ENCODE results near the gene TCAP. TPM values are rescaled to one million over a fixed set of nuclear protein-coding genes. Genes with fewer than 3 reads are reported as not detected.

Gene TCAP
- polyA plus RNA-seq, 3 donors = 1.3 TPM; not detected in 2

GRCh38 chr17:39706921-39707337 lies 41.8 kb downstream of the TCAP start:
- Histone ChIP-seq H2AFZ (ENCODE audit: insufficient read depth, low read depth, low read length, poor library complexity, severe bottlenecking) (no peak overlapping the region), H3K9me3 (replicated peaks in 1 of 2; ENCODE audit: control insufficient read depth in 1 of 2, insufficient read depth in 1 of 2, low read length in 2 of 2) (no peaks in the 10 kb centered on the region), H3K9ac (ENCODE audit: insufficient read depth, low read length, poor library complexity, severe bottlenecking) (no peak overlapping the region), H3K27me3 (ENCODE audit: control insufficient read depth in 2 of 2, insufficient read depth in 2 of 2, low read length in 2 of 2) (peaks cover 2 to 10% of the 10 kb centered on the region in 2 donors), H3K36me3 (replicated peaks in 1 of 2; ENCODE audit: control insufficient read depth in 1 of 2, insufficient read depth in 2 of 2, low read length in 2 of 2) (no peaks in the 10 kb centered on the region), H3K4me3 (replicated peaks in 1 of 3; ENCODE audit: low read depth in 2 of 3, low read length in 3 of 3) (no peak overlapping the region), H3K4me1 (ENCODE audit: control insufficient read depth in 1 of 2, insufficient read depth in 2 of 2, low read length in 2 of 2) (no peaks in the 10 kb centered on the region), H3K79me2 (ENCODE audit: insufficient read depth, low read length) (no peaks in the 10 kb centered on the region), H3K4me2 (replicated peaks; ENCODE audit: extremely low read depth, low read length, poor library complexity, severe bottlenecking) (no peak overlapping the region), H3K27ac (ENCODE audit: low read depth in 1 of 2, low read length in 2 of 2) (no peak overlapping the region), H4K20me1 (ENCODE audit: insufficient read depth, low read length) (no peaks in the 10 kb centered on the region)
- TF ChIP-seq, protein P1, sequence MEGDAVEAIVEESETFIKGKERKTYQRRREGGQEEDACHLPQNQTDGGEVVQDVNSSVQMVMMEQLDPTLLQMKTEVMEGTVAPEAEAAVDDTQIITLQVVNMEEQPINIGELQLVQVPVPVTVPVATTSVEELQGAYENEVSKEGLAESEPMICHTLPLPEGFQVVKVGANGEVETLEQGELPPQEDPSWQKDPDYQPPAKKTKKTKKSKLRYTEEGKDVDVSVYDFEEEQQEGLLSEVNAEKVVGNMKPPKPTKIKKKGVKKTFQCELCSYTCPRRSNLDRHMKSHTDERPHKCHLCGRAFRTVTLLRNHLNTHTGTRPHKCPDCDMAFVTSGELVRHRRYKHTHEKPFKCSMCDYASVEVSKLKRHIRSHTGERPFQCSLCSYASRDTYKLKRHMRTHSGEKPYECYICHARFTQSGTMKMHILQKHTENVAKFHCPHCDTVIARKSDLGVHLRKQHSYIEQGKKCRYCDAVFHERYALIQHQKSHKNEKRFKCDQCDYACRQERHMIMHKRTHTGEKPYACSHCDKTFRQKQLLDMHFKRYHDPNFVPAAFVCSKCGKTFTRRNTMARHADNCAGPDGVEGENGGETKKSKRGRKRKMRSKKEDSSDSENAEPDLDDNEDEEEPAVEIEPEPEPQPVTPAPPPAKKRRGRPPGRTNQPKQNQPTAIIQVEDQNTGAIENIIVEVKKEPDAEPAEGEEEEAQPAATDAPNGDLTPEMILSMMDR (IDR thresholded peaks at IDR 0.05) = no peak
- WGBS (ENCODE audit: insufficient coverage) = 96% methylated on average over 4 of the region's 7 CpGs
- no peak for DNase-seq
- H3K27ac Mint-ChIP-seq = no peak overlapping the region
- intact Hi-C loops (cut with micrococcal nuclease) = no loop called here
- H3K27me3 Mint-ChIP-seq (ENCODE audit: low read depth in 3 of 3) = peaks cover 7 to 15% (median 9%) of the 10 kb centered on the region in 3 donors
- H3K36me3 Mint-ChIP-seq = no peaks in the 10 kb centered on the region
- no peaks in the 10 kb centered on the region for H3K9me3 Mint-ChIP-seq
- H3K4me1 Mint-ChIP-seq = no peaks in the 10 kb centered on the region
- H3K4me3 Mint-ChIP-seq = no peak overlapping the region

DNA sequence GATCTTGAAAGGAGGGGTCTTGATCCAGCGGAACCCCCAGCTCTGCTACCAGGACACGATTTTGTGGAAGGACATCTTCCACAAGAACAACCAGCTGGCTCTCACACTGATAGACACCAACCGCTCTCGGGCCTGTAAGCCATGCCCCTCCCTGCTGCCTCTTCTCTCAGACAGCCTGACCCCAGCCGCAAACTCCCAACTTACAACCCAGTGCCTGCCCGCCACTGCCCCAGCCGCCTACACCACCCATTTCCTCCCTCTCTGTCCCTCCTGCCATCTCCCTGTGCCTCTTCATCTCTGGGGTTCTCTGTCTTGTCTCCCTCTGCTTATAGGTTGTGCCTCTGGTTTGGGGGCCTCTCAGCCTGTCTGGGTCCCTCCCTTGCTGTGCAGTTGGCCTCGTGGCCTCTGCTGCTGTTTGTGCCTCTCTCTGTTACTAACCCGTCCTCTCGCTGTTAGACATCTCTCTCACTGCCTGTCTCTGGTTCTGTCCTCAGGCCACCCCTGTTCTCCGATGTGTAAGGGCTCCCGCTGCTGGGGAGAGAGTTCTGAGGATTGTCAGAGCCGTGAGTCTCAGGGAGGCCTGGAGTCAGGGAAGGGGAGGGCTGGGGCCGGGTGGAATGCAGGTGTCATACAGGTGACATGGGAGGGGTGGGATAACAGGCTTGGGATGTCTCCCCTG lies 44.3 kb downstream of the TCAP start:
- no peak overlapping the region for H3K27ac ChIP-seq (ENCODE audit: low read depth in 1 of 2, low read length in 2 of 2)
- TF ChIP-seq, protein P1 (IDR thresholded peaks at IDR 0.05) = no peak
- Mint-ChIP-seq H3K27me3 (ENCODE audit: low read depth in 3 of 3) (peaks cover 3 to 6% (median 4%) of the 10 kb centered on the region in 3 donors), H3K27ac (no peak overlapping the region), H3K9me3 (no peaks in the 10 kb centered on the region), H3K4me3 (no peak overlapping the region), H3K4me1 (no peaks in the 10 kb centered on the region), H3K36me3 (no peaks in the 10 kb centered on the region)
- H3K9ac ChIP-seq (ENCODE audit: insufficient read depth, low read length, poor library complexity, severe bottlenecking) = no peak overlapping the region
- no peak for DNase-seq
- WGBS (ENCODE audit: insufficient coverage) = 92% methylated on average over 12 of the region's 14 CpGs
- no peak overlapping the region for H3K4me2 ChIP-seq (replicated peaks; ENCODE audit: extremely low read depth, low read length, poor library complexity, severe bottlenecking)
- no peak overlapping the region for H3K4me3 ChIP-seq (replicated peaks in 1 of 3; ENCODE audit: low read depth in 2 of 3, low read length in 3 of 3)
- no peaks in the 10 kb centered on the region for H4K20me1 ChIP-seq (ENCODE audit: insufficient read depth, low read length)
- no peaks in the 10 kb centered on the region for H3K79me2 ChIP-seq (ENCODE audit: insufficient read depth, low read length)
- no peaks in the 10 kb centered on the region for H3K36me3 ChIP-seq (replicated peaks in 1 of 2; ENCODE audit: control insufficient read depth in 1 of 2, insufficient read depth in 2 of 2, low read length in 2 of 2)
- no peaks in the 10 kb centered on the region for H3K9me3 ChIP-seq (replicated peaks in 1 of 2; ENCODE audit: control insufficient read depth in 1 of 2, insufficient read depth in 1 of 2, low read length in 2 of 2)
- no peak overlapping the region for H2AFZ ChIP-seq (ENCODE audit: insufficient read depth, low read depth, low read length, poor library complexity, severe bottlenecking)
- intact Hi-C loops (cut with micrococcal nuclease) = no loop called here
- no peaks in the 10 kb centered on the region for H3K4me1 ChIP-seq (ENCODE audit: control insufficient read depth in 1 of 2, insufficient read depth in 2 of 2, low read length in 2 of 2)
- H3K27me3 ChIP-seq (ENCODE audit: control insufficient read depth in 2 of 2, insufficient read depth in 2 of 2, low read length in 2 of 2) = no peaks in the 10 kb centered on the region
